Measurements from ENCODE around the gene SMURF2.

Gene SMURF2

DNA sequence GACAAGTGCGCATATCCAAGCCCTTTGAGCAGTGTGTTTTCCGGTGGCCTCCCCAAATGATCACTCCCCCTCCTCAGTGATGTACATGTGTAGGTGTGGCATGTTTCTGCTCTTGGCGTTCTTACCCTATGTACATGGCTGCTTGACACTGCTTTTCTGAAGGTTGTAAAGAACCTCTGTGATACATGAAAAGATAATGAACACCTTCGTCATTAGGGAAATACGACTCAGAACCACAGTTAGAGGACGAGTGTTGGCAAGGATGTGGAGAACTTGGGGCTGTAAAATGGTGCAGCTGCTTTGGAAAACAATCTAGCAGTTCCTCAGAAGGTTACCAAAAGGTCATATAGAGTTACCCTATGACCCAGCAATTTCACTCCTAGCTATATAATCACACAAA lies 126.8 kb downstream of the SMURF2 start:
- POLR2A ChIA-PET = no interaction called here
- H3K36me3 ChIP-seq (ENCODE audit: control insufficient read depth in 4 of 4, insufficient read depth in 4 of 4, low read length in 3 of 4) = peaks cover 39 to 97% (median 65%) of the 10 kb centered on the region in 4 experiments
- DNase-seq = no peak

DNA sequence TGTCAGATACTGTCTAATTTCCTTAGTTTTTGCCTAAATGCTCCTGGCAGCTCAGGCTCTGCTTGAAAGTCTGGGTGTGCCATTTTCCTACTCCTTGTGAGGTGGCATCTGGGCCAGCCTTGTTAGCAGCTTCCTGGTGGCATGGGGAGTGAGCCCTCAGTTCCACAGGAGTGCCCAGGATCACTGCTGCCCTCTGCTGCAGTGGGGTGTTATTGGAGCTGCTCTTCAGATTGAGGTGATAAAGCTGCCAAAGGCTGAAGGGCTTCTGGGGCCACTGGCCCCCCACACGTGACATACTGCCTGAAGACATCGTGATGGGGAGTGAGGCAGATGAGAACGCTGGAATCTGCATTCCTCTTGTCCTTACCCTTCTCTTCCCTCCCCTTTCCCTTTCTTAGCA lies 127.9 kb downstream of the SMURF2 start:
- Histone ChIP-seq H3K4me3 (ENCODE audit: control insufficient read depth in 1 of 7, extremely low read depth in 1 of 7, insufficient read depth in 4 of 7, low read depth in 2 of 7, low read length in 6 of 7) (no peak overlapping the region), H3K4me1 (ENCODE audit: control extremely low read depth in 1 of 4, control insufficient read depth in 4 of 4, insufficient read depth in 4 of 4, low read length in 3 of 4) (no peaks in the 10 kb centered on the region), H3K36me3 (ENCODE audit: control insufficient read depth in 4 of 4, insufficient read depth in 4 of 4, low read length in 3 of 4) (peaks cover 44 to 98% (median 69%) of the 10 kb centered on the region in 4 experiments), H3K27ac (ENCODE audit: insufficient read depth in 1 of 2, low read depth in 1 of 2, low read length in 2 of 2, poor library complexity in 1 of 2, severe bottlenecking in 2 of 2) (no peak overlapping the region), H3K27me3 (replicated peaks in 2 of 5; ENCODE audit: control insufficient read depth in 4 of 5, insufficient read depth in 5 of 5, low read length in 4 of 5) (no peaks in the 10 kb centered on the region), H3K9me3 (ENCODE audit: control extremely low read depth in 1 of 5, control insufficient read depth in 4 of 5, insufficient read depth in 2 of 5, low read depth in 1 of 5, low read length in 4 of 5) (no peaks in the 10 kb centered on the region)
- ChIA-PET POLR2A (no interaction called here), CTCF (interaction anchor here (1.9 kb wide), 1 partner anchor 113 kb away, joined by 5 read pairs; no protein-coding TSS in a partner anchor)
- DNase-seq = peak; percentile 12 to 29 (median 26)
- no CpG with 5 or more reads among the region's 3 CpGs for WGBS (ENCODE audit: insufficient coverage)

More for the DNA sequence above, 126.8 kb downstream of the SMURF2 start:
- CTCF ChIA-PET = no interaction called here
- Histone ChIP-seq H3K9me3 (ENCODE audit: control extremely low read depth in 1 of 5, control insufficient read depth in 4 of 5, insufficient read depth in 2 of 5, low read depth in 1 of 5, low read length in 4 of 5) (no peaks in the 10 kb centered on the region), H3K4me3 (ENCODE audit: control insufficient read depth in 1 of 7, extremely low read depth in 1 of 7, insufficient read depth in 4 of 7, low read depth in 2 of 7, low read length in 6 of 7) (no peak overlapping the region), H3K27me3 (replicated peaks in 2 of 5; ENCODE audit: control insufficient read depth in 4 of 5, insufficient read depth in 5 of 5, low read length in 4 of 5) (no peaks in the 10 kb centered on the region), H3K4me1 (ENCODE audit: control extremely low read depth in 1 of 4, control insufficient read depth in 4 of 4, insufficient read depth in 4 of 4, low read length in 3 of 4) (no peaks in the 10 kb centered on the region), H3K27ac (ENCODE audit: insufficient read depth in 1 of 2, low read depth in 1 of 2, low read length in 2 of 2, poor library complexity in 1 of 2, severe bottlenecking in 2 of 2) (no peak overlapping the region)
- 98% methylated on average over 5 of the region's 6 CpGs for WGBS (ENCODE audit: insufficient coverage)

- no peaks in the 10 kb centered on the region for H3K4me1 ChIP-seq (ENCODE audit: control extremely low read depth in 1 of 4, control insufficient read depth in 4 of 4, insufficient read depth in 4 of 4, low read length in 3 of 4)
- WGBS (ENCODE audit: insufficient coverage) = 100% methylated on average over 2 of the region's 2 CpGs
- H3K9me3 ChIP-seq (ENCODE audit: control extremely low read depth in 1 of 5, control insufficient read depth in 4 of 5, insufficient read depth in 2 of 5, low read depth in 1 of 5, low read length in 4 of 5) = no peaks in the 10 kb centered on the region
- no peak for DNase-seq
- no peaks in the 10 kb centered on the region for H3K27me3 ChIP-seq (replicated peaks in 2 of 5; ENCODE audit: control insufficient read depth in 4 of 5, insufficient read depth in 5 of 5, low read length in 4 of 5)
- peaks cover 48 to 99% (median 72%) of the 10 kb centered on the region in 4 experiments for H3K36me3 ChIP-seq (ENCODE audit: control insufficient read depth in 4 of 4, insufficient read depth in 4 of 4, low read length in 3 of 4)
- no peak overlapping the region for H3K4me3 ChIP-seq (ENCODE audit: control insufficient read depth in 1 of 7, extremely low read depth in 1 of 7, insufficient read depth in 4 of 7, low read depth in 2 of 7, low read length in 6 of 7)
- no peak overlapping the region for H3K27ac ChIP-seq (ENCODE audit: insufficient read depth in 1 of 2, low read depth in 1 of 2, low read length in 2 of 2, poor library complexity in 1 of 2, severe bottlenecking in 2 of 2)
- ChIA-PET POLR2A (interaction anchor here (0.6 kb wide), 1 partner anchor 103 kb away, joined by 5 read pairs; no protein-coding TSS in a partner anchor), CTCF (interaction anchor here (0.6 to 2.0 kb wide), 4 partner anchors 13 to 114 kb away, joined by 3 to 7 read pairs (median 4); no protein-coding TSS in a partner anchor)
Measured at GRCh38 chr17:64533784-64534183, 128.3 kb downstream of the SMURF2 start.

GRCh38 chr17:64532409-64532808 lies 129.7 kb downstream of the SMURF2 start:
- no peak overlapping the region for H3K27ac ChIP-seq (ENCODE audit: insufficient read depth in 1 of 2, low read depth in 1 of 2, low read length in 2 of 2, poor library complexity in 1 of 2, severe bottlenecking in 2 of 2)
- H3K27me3 ChIP-seq (replicated peaks in 2 of 5; ENCODE audit: control insufficient read depth in 4 of 5, insufficient read depth in 5 of 5, low read length in 4 of 5) = no peaks in the 10 kb centered on the region
- no peaks in the 10 kb centered on the region for H3K9me3 ChIP-seq (ENCODE audit: control extremely low read depth in 1 of 5, control insufficient read depth in 4 of 5, insufficient read depth in 2 of 5, low read depth in 1 of 5, low read length in 4 of 5)
- H3K4me3 ChIP-seq (ENCODE audit: control insufficient read depth in 1 of 7, extremely low read depth in 1 of 7, insufficient read depth in 4 of 7, low read depth in 2 of 7, low read length in 6 of 7) = no peak overlapping the region
- ChIA-PET POLR2A (no interaction called here), CTCF (interaction anchor here (2.0 kb wide), 1 partner anchor 14 kb away, joined by 7 read pairs; no protein-coding TSS in a partner anchor)
- DNase-seq = no peak
- peaks cover 53 to 98% (median 74%) of the 10 kb centered on the region in 4 experiments for H3K36me3 ChIP-seq (ENCODE audit: control insufficient read depth in 4 of 4, insufficient read depth in 4 of 4, low read length in 3 of 4)
- no peaks in the 10 kb centered on the region for H3K4me1 ChIP-seq (ENCODE audit: control extremely low read depth in 1 of 4, control insufficient read depth in 4 of 4, insufficient read depth in 4 of 4, low read length in 3 of 4)
- 94% methylated on average over 4 of the region's 5 CpGs for WGBS (ENCODE audit: insufficient coverage)

- 92% methylated on average over 5 of the region's 5 CpGs for WGBS (ENCODE audit: insufficient coverage)
- Histone ChIP-seq H3K36me3 (ENCODE audit: control insufficient read depth in 4 of 4, insufficient read depth in 4 of 4, low read length in 3 of 4) (peaks cover 52 to 98% (median 76%) of the 10 kb centered on the region in 4 experiments), H3K27me3 (replicated peaks in 2 of 5; ENCODE audit: control insufficient read depth in 4 of 5, insufficient read depth in 5 of 5, low read length in 4 of 5) (no peaks in the 10 kb centered on the region), H3K9me3 (ENCODE audit: control extremely low read depth in 1 of 5, control insufficient read depth in 4 of 5, insufficient read depth in 2 of 5, low read depth in 1 of 5, low read length in 4 of 5) (no peaks in the 10 kb centered on the region), H3K4me3 (ENCODE audit: control insufficient read depth in 1 of 7, extremely low read depth in 1 of 7, insufficient read depth in 4 of 7, low read depth in 2 of 7, low read length in 6 of 7) (no peak overlapping the region), H3K27ac (ENCODE audit: insufficient read depth in 1 of 2, low read depth in 1 of 2, low read length in 2 of 2, poor library complexity in 1 of 2, severe bottlenecking in 2 of 2) (no peak overlapping the region), H3K4me1 (ENCODE audit: control extremely low read depth in 1 of 4, control insufficient read depth in 4 of 4, insufficient read depth in 4 of 4, low read length in 3 of 4) (no peaks in the 10 kb centered on the region)
- ChIA-PET POLR2A (no interaction called here), CTCF (interaction anchor here (0.7 to 2.0 kb wide), 2 partner anchors 12 to 15 kb away, joined by 3 to 7 read pairs; no protein-coding TSS in a partner anchor)
- DNase-seq = no peak
Measured at GRCh38 chr17:64531955-64532371, 130.1 kb downstream of the SMURF2 start.

DNA sequence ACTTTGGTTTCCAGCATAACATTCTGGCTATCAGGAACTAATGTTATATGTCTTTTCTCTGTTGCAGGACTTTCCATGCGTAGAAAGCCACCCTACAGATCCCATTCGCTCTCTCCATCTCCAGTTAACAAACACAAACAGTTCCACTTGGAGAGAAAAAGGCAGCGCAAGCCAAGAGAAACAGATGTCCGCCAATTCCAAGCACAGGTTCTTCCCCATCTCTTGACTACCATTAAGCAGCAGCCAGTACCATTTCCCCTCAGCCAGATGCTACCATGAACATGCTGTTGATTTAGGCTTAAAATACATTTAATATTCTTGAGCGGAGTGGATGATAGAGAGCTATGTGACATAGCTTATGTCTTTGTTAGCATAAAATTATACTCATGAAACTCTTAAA lies 132.9 kb downstream of the SMURF2 start:
- Histone ChIP-seq H3K9me3 (ENCODE audit: control extremely low read depth in 1 of 5, control insufficient read depth in 4 of 5, insufficient read depth in 2 of 5, low read depth in 1 of 5, low read length in 4 of 5) (no peaks in the 10 kb centered on the region), H3K36me3 (ENCODE audit: control insufficient read depth in 4 of 4, insufficient read depth in 4 of 4, low read length in 3 of 4) (peaks cover 44 to 95% (median 73%) of the 10 kb centered on the region in 4 experiments), H3K4me3 (ENCODE audit: control insufficient read depth in 1 of 7, extremely low read depth in 1 of 7, insufficient read depth in 4 of 7, low read depth in 2 of 7, low read length in 6 of 7) (no peak overlapping the region), H3K27ac (ENCODE audit: insufficient read depth in 1 of 2, low read depth in 1 of 2, low read length in 2 of 2, poor library complexity in 1 of 2, severe bottlenecking in 2 of 2) (no peak overlapping the region), H3K4me1 (ENCODE audit: control extremely low read depth in 1 of 4, control insufficient read depth in 4 of 4, insufficient read depth in 4 of 4, low read length in 3 of 4) (no peaks in the 10 kb centered on the region), H3K27me3 (replicated peaks in 2 of 5; ENCODE audit: control insufficient read depth in 4 of 5, insufficient read depth in 5 of 5, low read length in 4 of 5) (no peaks in the 10 kb centered on the region)
- no peak for DNase-seq
- ChIA-PET CTCF (interaction anchor here (2.1 kb wide), 1 partner anchor 38 kb away, joined by 7 read pairs; no protein-coding TSS in a partner anchor), POLR2A (interaction anchor here (0.6 kb wide), 1 partner anchor 30 kb away, joined by 5 read pairs; no protein-coding TSS in a partner anchor)
- WGBS (ENCODE audit: insufficient coverage) = 100% methylated on average over 2 of the region's 5 CpGs

- no peak for DNase-seq
- H3K9me3 ChIP-seq (ENCODE audit: control extremely low read depth in 1 of 5, control insufficient read depth in 4 of 5, insufficient read depth in 2 of 5, low read depth in 1 of 5, low read length in 4 of 5) = no peaks in the 10 kb centered on the region
- H3K36me3 ChIP-seq (ENCODE audit: control insufficient read depth in 4 of 4, insufficient read depth in 4 of 4, low read length in 3 of 4) = peaks cover 39 to 94% (median 70%) of the 10 kb centered on the region in 4 experiments
- H3K4me3 ChIP-seq (ENCODE audit: control insufficient read depth in 1 of 7, extremely low read depth in 1 of 7, insufficient read depth in 4 of 7, low read depth in 2 of 7, low read length in 6 of 7) = no peak overlapping the region
- no peaks in the 10 kb centered on the region for H3K4me1 ChIP-seq (ENCODE audit: control extremely low read depth in 1 of 4, control insufficient read depth in 4 of 4, insufficient read depth in 4 of 4, low read length in 3 of 4)
- ChIA-PET CTCF (interaction anchor here (1.1 to 2.1 kb wide), 3 partner anchors 10 to 37 kb away, joined by 3 to 7 read pairs (median 3); no protein-coding TSS in a partner anchor), POLR2A (no interaction called here)
- WGBS (ENCODE audit: insufficient coverage) = 100% methylated on average over 2 of the region's 2 CpGs
- no peaks in the 10 kb centered on the region for H3K27me3 ChIP-seq (replicated peaks in 2 of 5; ENCODE audit: control insufficient read depth in 4 of 5, insufficient read depth in 5 of 5, low read length in 4 of 5)
- H3K27ac ChIP-seq (ENCODE audit: insufficient read depth in 1 of 2, low read depth in 1 of 2, low read length in 2 of 2, poor library complexity in 1 of 2, severe bottlenecking in 2 of 2) = no peak overlapping the region
Measured at GRCh38 chr17:64527914-64528313, 134.2 kb downstream of the SMURF2 start.
